IMR-90 (cell line): Measurements from ENCODE around the gene SGK1. TPM values are rescaled to one million over a fixed set of nuclear protein-coding genes. Genes with fewer than 3 reads are reported as not detected.

Experiments
- ATAC-seq: fragments of 200-7000 bp; cut with Tn5 transposase; 2 replicates; pipeline ENCODE4 v1.9.1; 2020; ENCODE audit warnings: low read depth, mild to moderate bottlenecking, moderate library complexity
- BruUV-seq: library from RNA; stranded (reverse); fragments of 400-500 nt; replicated peaks from 2 replicates; lab custom pipeline; 2021; lab: Mats Ljungman, UMichigan
- CTCF ChIA-PET: fragments of 300-600 bp; formaldehyde crosslinking; extraction: SDS; loops from one replicate; lab custom pipeline; 2021; ENCODE audit warnings: antibody characterized with exemption; lab: Yijun Ruan, JAX
- POLR2A ChIA-PET: fragments of 300-600 bp; sonication (Branson Sonifier 250); formaldehyde crosslinking; loops from one replicate; lab custom pipeline; 2022; ENCODE audit warnings: antibody characterized with exemption; ENCODE audit not compliant: unreplicated experiment; lab: Charles Lee
- DNase-seq: peaks from one replicate; pipeline ENCODE4 v3.0.0; 2013
- H2AFZ ChIP-seq: replicated peaks from 2 replicates; pipeline ENCODE3; 2013; ENCODE audit warnings: low read length, mild to moderate bottlenecking; ENCODE audit not compliant: poor library complexity
- H2AK5ac ChIP-seq: 2 replicates; pipeline ENCODE4 v1.6.1; 2013; ENCODE audit warnings: low read depth, low read length, inconsistent platforms
- H2AK9ac ChIP-seq: replicated peaks from 2 replicates; pipeline ENCODE3; 2013; ENCODE audit warnings: mild to moderate bottlenecking, low read depth, low read length, moderate library complexity; ENCODE audit not compliant: poor library complexity
- H2BK120ac ChIP-seq: 2 replicates; pipeline ENCODE4 v1.6.1; 2013; ENCODE audit warnings: low read depth, low read length, inconsistent platforms
- H2BK15ac ChIP-seq: 3 replicates; pipeline ENCODE4 v1.6.1; 2013; ENCODE audit warnings: low read depth, low read length, inconsistent platforms
- H2BK20ac ChIP-seq: 2 replicates; pipeline ENCODE4 v1.6.1; 2013; ENCODE audit warnings: low read depth, mild to moderate bottlenecking, inconsistent platforms, low read length, moderate library complexity
- H2BK5ac ChIP-seq: 2 replicates; pipeline ENCODE4 v1.6.1; 2013; ENCODE audit warnings: mild to moderate bottlenecking, low read depth, low read length, inconsistent platforms; ENCODE audit not compliant: poor library complexity, severe bottlenecking
- H3K14ac ChIP-seq: replicated peaks from 2 replicates; pipeline ENCODE4 v1.6.1; 2013; ENCODE audit warnings: low read depth, low read length, inconsistent platforms
- H3K18ac ChIP-seq: 2 replicates; pipeline ENCODE4 v1.6.1; 2013; ENCODE audit warnings: low read depth, low read length, control low read depth
- H3K23ac ChIP-seq: 2 replicates; pipeline ENCODE4 v1.6.1; 2013; ENCODE audit warnings: low read depth, low read length, inconsistent platforms
- H3K27ac ChIP-seq: 2 replicates; pipeline ENCODE4 v1.5.1; 2013; ENCODE audit warnings: mild to moderate bottlenecking, control low read depth, low read length; ENCODE audit not compliant: insufficient read depth
- H3K27me3 ChIP-seq: 2 replicates; pipeline ENCODE4 v1.6.1; 2013; ENCODE audit warnings: low read length; ENCODE audit not compliant: control insufficient read depth, insufficient read depth
- H3K36me3 ChIP-seq: 2 replicates; pipeline ENCODE4 v1.6.1; 2013; ENCODE audit warnings: low read length, mixed read lengths; ENCODE audit not compliant: control insufficient read depth, insufficient read depth
- H3K4ac ChIP-seq: 2 replicates; pipeline ENCODE4 v1.6.1; 2013; ENCODE audit warnings: low read depth, low read length, inconsistent platforms
- H3K4me1 ChIP-seq: 2 replicates; pipeline ENCODE4 v1.6.1; 2013; ENCODE audit warnings: low read length, mixed read lengths; ENCODE audit not compliant: control insufficient read depth, insufficient read depth
- H3K4me2 ChIP-seq: 2 replicates; pipeline ENCODE4 v1.6.1; 2013; ENCODE audit warnings: low read depth, mild to moderate bottlenecking, control low read depth, low read length, moderate library complexity
- H3K4me3 ChIP-seq: 2 replicates; pipeline ENCODE4 v1.5.1; 2013; ENCODE audit warnings: low read depth, mild to moderate bottlenecking, control low read depth, low read length, moderate library complexity; ENCODE audit not compliant: insufficient read depth
- H3K56ac ChIP-seq: 2 replicates; pipeline ENCODE4 v1.6.1; 2013; ENCODE audit warnings: low read length, inconsistent platforms; ENCODE audit not compliant: insufficient read depth; ENCODE audit errors: extremely low read depth
- H3K79me1 ChIP-seq, 2 experiments: 2 replicates each; pipeline ENCODE4 v1.6.1; 2013; ENCODE audit warnings: low read length in 2 of 2, inconsistent platforms in 1 of 2, low read depth in 1 of 2
- H3K9ac ChIP-seq: 2 replicates; pipeline ENCODE4 v1.6.1; 2013; ENCODE audit warnings: low read depth, low read length, control low read depth
- H3K9me1 ChIP-seq: 2 replicates; pipeline ENCODE4 v1.6.1; 2013; ENCODE audit warnings: low read length, inconsistent platforms; ENCODE audit not compliant: insufficient read depth
- H3K9me3 ChIP-seq: 2 replicates; pipeline ENCODE4 v1.6.1; 2013; ENCODE audit warnings: low read length; ENCODE audit not compliant: control insufficient read depth, insufficient read depth
- H4K20me1 ChIP-seq: 2 replicates; pipeline ENCODE4 v1.6.1; 2013; ENCODE audit warnings: low read length, inconsistent platforms; ENCODE audit not compliant: insufficient read depth
- H4K5ac ChIP-seq: 2 replicates; pipeline ENCODE4 v1.6.1; 2013; ENCODE audit warnings: mild to moderate bottlenecking, low read depth, low read length, control low read depth
- H4K8ac ChIP-seq, 2 experiments: 2 replicates each; pipeline ENCODE4 v1.6.1; 2013; ENCODE audit warnings: low read depth in 2 of 2, low read length in 2 of 2, control low read depth in 1 of 2, inconsistent platforms in 1 of 2
- H4K91ac ChIP-seq: 2 replicates; pipeline ENCODE4 v1.6.1; 2013; ENCODE audit warnings: low read depth, low read length, inconsistent platforms; ENCODE audit not compliant: insufficient read depth
- BHLHE40 ChIP-seq: fragments of 150-350 bp; IDR thresholded peaks from 2 replicates; pipeline ENCODE4 v1.6.1; 2016; ENCODE audit warnings: mild to moderate bottlenecking, low read depth, low read length
- CEBPB ChIP-seq: IDR thresholded peaks from 2 replicates; pipeline ENCODE4 v1.6.1; 2012; ENCODE audit warnings: low read depth, low read length, improper control_type of control experiment
- CHD1 ChIP-seq: IDR thresholded peaks from 2 replicates; pipeline ENCODE4 v1.6.1; 2012; ENCODE audit warnings: low read depth, low read length, improper control_type of control experiment
- FOS ChIP-seq: fragments of 150-350 bp; IDR thresholded peaks from 2 replicates; pipeline ENCODE4 v1.6.1; 2016; ENCODE audit warnings: low read depth, low read length
- MAFK ChIP-seq: IDR thresholded peaks from 2 replicates; pipeline ENCODE4 v1.6.1; 2012; ENCODE audit warnings: low read depth, low read length, improper control_type of control experiment
- MAZ ChIP-seq: IDR thresholded peaks from 2 replicates; pipeline ENCODE4 v1.6.1; 2012; ENCODE audit warnings: low read depth, mild to moderate bottlenecking, low read length, improper control_type of control experiment, moderate library complexity, borderline replicate concordance
- MXI1 ChIP-seq: IDR thresholded peaks from 2 replicates; pipeline ENCODE4 v1.6.1; 2012; ENCODE audit warnings: low read depth, mild to moderate bottlenecking, low read length, moderate library complexity, borderline replicate concordance
- NFE2L2 ChIP-seq: fragments of 150-350 bp; IDR thresholded peaks from 2 replicates; pipeline ENCODE4 v1.6.1; 2016; ENCODE audit warnings: low read depth, mild to moderate bottlenecking, low read length
- POLR2A ChIP-seq: IDR thresholded peaks from 2 replicates; pipeline ENCODE4 v1.6.1; 2012; ENCODE audit warnings: mild to moderate bottlenecking, low read depth, low read length
- RAD21 ChIP-seq: IDR thresholded peaks from 2 replicates; pipeline ENCODE4 v1.6.1; 2012; ENCODE audit warnings: low read length, improper control_type of control experiment
- RCOR1 ChIP-seq: IDR thresholded peaks from 2 replicates; pipeline ENCODE4 v1.6.1; 2012; ENCODE audit warnings: mild to moderate bottlenecking, low read length, improper control_type of control experiment; ENCODE audit not compliant: insufficient replicate concordance
- RFX5 ChIP-seq: IDR thresholded peaks from 2 replicates; pipeline ENCODE4 v1.8.0; 2012; ENCODE audit warnings: low read depth, mild to moderate bottlenecking, low read length, moderate library complexity
- SMC3 ChIP-seq: fragments of 150-350 bp; IDR thresholded peaks from 2 replicates; pipeline ENCODE4 v1.6.1; 2016; ENCODE audit warnings: low read depth, mild to moderate bottlenecking, antibody characterized with exemption, low read length, moderate library complexity
- WGBS, 2 experiments: methylation state at CpG; one replicate each; pipeline versions ENCODE4 v1.1.5 to v1.1.7; 2013; ENCODE audit warnings: missing lambda C conversion rate in 2 of 2; ENCODE audit not compliant: insufficient read length in 1 of 2; ENCODE audit errors: extremely low coverage in 2 of 2; 5-methylcytosine and 5-hydroxymethylcytosine counted together
- dilution Hi-C: fragments of 300-500 bp; cut with HindIII; formaldehyde crosslinking; loops from one replicate; pipeline ENCODE4 v1.14.3; 2018; ENCODE audit warnings: low sequenced_read_pairs; ENCODE audit not compliant: unreplicated experiment
- in situ Hi-C: fragments of 300-500 bp; cut with MboI; formaldehyde crosslinking; loops from 3 replicates; pipeline ENCODE4 v1.14.3; 2019; ENCODE audit warnings: low sequenced_read_pairs, inconsistent platforms, mixed read lengths
- intact Hi-C: fragments of 100-400 bp; cut with micrococcal nuclease; formaldehyde crosslinking; loops from 2 replicates; pipeline ENCODE4 v1.10.0; 2022
- polyA plus RNA-seq, 3 experiments: library from polyadenylated mRNA; depleted of rRNA; stranded (reverse); fragments of >200 nt; gene quantifications; 2 replicates each; pipeline ENCODE4 v1.2.3, GENCODE V29; 2012; ENCODE audit warnings: low replicate concordance in 1 of 3
- total RNA-seq: library from RNA; depleted of rRNA; stranded (reverse); fragments of >200 nt; gene quantifications from 2 replicates; pipeline ENCODE4 v1.2.3, GENCODE V29; 2012
- TF ChIP-seq, protein P1 (sequence below): fragments of 150-350 bp; IDR thresholded peaks from 2 replicates; pipeline ENCODE4 v1.6.1; 2016; ENCODE audit warnings: low read depth, mild to moderate bottlenecking, low read length, moderate library complexity, borderline replicate concordance
- TF ChIP-seq, protein P2 (sequence below): fragments of 150-350 bp; IDR thresholded peaks from 2 replicates; pipeline ENCODE4 v1.6.1; 2017; ENCODE audit warnings: mild to moderate bottlenecking, antibody characterized with exemption, low read length, low read depth
- TF ChIP-seq, protein P3 (sequence below): conservative IDR thresholded peaks from 2 replicates; pipeline ENCODE4 v1.5.1; 2012; ENCODE audit warnings: mild to moderate bottlenecking, low read depth, low read length, improper control_type of control experiment

Gene SGK1
- total and polyA plus RNA-seq, 2 of the 4 experiments (the other 2 are of a cell fraction) = 121 to 255 TPM

DNA sequence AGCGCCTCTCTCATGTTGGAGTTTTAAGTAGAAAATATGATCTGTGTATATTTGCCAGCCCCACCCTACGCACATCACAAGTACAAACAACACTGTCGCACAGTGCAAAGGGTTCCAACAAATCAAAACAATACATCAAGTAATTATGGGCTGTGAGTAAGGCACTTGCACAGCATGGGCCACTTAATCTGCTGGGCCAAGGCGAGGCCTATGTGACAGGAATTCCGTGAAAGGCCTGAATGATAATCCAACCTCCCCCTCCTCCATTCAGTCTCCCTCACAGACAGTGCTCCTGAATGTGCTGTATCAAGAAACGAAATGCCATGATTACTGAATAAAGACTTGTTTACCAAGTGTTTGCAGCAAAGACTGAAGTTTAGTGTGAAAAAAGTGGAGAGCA is 135.4 kb downstream of the SGK1 start:
- H3K27me3 ChIP-seq = no peaks in the 10 kb centered on the region
- H4K91ac ChIP-seq = 0 out of 2 replicates have a peak overlapping the region, but pooled peaks have one; percentile 8
- no peak overlapping the region for H3K56ac ChIP-seq
- dilution Hi-C loops = no loop called here
- H2BK120ac ChIP-seq = no peak overlapping the region
- no peak overlapping the region for H4K8ac ChIP-seq
- no peak overlapping the region for H2BK20ac ChIP-seq
- no peak overlapping the region for H3K27ac ChIP-seq
- no peak overlapping the region for H3K18ac ChIP-seq
- in situ Hi-C loops = no loop called here
- H3K14ac ChIP-seq = no peak overlapping the region
- H3K9me3 ChIP-seq = no peaks in the 10 kb centered on the region
- H3K4me1 ChIP-seq = peaks cover 2% of the 10 kb centered on the region; the same call in 1 of the 2 replicates
- no peak overlapping the region for H2AK9ac ChIP-seq
- ChIA-PET POLR2A (no interaction called here), CTCF (no interaction called here)
- ATAC-seq (no peak), DNase-seq (no peak)
- H3K9ac ChIP-seq = no peak overlapping the region
- no peaks in the 10 kb centered on the region for H4K20me1 ChIP-seq
- no TSS peak for BruUV-seq
- peaks cover 0 to 2% of the 10 kb centered on the region in 2 experiments; a peak in 1 of 4 replicates for H3K79me1 ChIP-seq
- H3K4me2 ChIP-seq = no peak overlapping the region
- intact Hi-C loops = no loop called here
- no peak overlapping the region for H3K4me3 ChIP-seq
- H3K36me3 ChIP-seq = no peaks in the 10 kb centered on the region
- no CpG with 5 or more reads among the region's 6 CpGs for WGBS, 2 experiments
- H2BK15ac ChIP-seq = no peak overlapping the region
- no peak overlapping the region for H2BK5ac ChIP-seq
- no peak overlapping the region for H4K5ac ChIP-seq
- TF ChIP-seq CHD1 (no peak), MAFK (no peak), CEBPB (no peak), RFX5 (no peak), BHLHE40 (no peak), POLR2A (no peak), RCOR1 (no peak), MAZ (no peak), FOS (no peak), NFE2L2 (no peak), RAD21 (no peak), MXI1 (no peak), SMC3 (no peak)
- TF ChIP-seq, protein P1, sequence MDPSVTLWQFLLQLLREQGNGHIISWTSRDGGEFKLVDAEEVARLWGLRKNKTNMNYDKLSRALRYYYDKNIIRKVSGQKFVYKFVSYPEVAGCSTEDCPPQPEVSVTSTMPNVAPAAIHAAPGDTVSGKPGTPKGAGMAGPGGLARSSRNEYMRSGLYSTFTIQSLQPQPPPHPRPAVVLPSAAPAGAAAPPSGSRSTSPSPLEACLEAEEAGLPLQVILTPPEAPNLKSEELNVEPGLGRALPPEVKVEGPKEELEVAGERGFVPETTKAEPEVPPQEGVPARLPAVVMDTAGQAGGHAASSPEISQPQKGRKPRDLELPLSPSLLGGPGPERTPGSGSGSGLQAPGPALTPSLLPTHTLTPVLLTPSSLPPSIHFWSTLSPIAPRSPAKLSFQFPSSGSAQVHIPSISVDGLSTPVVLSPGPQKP = no peak
- TF ChIP-seq, protein P2, sequence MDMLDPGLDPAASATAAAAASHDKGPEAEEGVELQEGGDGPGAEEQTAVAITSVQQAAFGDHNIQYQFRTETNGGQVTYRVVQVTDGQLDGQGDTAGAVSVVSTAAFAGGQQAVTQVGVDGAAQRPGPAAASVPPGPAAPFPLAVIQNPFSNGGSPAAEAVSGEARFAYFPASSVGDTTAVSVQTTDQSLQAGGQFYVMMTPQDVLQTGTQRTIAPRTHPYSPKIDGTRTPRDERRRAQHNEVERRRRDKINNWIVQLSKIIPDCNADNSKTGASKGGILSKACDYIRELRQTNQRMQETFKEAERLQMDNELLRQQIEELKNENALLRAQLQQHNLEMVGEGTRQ = no peak
- TF ChIP-seq, protein P3, sequence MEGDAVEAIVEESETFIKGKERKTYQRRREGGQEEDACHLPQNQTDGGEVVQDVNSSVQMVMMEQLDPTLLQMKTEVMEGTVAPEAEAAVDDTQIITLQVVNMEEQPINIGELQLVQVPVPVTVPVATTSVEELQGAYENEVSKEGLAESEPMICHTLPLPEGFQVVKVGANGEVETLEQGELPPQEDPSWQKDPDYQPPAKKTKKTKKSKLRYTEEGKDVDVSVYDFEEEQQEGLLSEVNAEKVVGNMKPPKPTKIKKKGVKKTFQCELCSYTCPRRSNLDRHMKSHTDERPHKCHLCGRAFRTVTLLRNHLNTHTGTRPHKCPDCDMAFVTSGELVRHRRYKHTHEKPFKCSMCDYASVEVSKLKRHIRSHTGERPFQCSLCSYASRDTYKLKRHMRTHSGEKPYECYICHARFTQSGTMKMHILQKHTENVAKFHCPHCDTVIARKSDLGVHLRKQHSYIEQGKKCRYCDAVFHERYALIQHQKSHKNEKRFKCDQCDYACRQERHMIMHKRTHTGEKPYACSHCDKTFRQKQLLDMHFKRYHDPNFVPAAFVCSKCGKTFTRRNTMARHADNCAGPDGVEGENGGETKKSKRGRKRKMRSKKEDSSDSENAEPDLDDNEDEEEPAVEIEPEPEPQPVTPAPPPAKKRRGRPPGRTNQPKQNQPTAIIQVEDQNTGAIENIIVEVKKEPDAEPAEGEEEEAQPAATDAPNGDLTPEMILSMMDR = no peak
- H3K9me1 ChIP-seq = peaks cover 4% of the 10 kb centered on the region; the same call in 1 of the 2 replicates
- H2AFZ ChIP-seq = no peak overlapping the region
- no peak overlapping the region for H3K23ac ChIP-seq
- H3K4ac ChIP-seq = no peak overlapping the region
- 0 out of 2 replicates have a peak overlapping the region, but pooled peaks have one; percentile 7 for H2AK5ac ChIP-seq
